ENCODE measurements around the gene ISOC2. TPM values are rescaled to one million over a fixed set of nuclear protein-coding genes. Genes with fewer than 3 reads are reported as not detected.

The ISOC2 gene
- total and polyA plus RNA-seq, 9 of the 15 experiments (the other 6 are each of a cell fraction or from before 2014, with no cell fraction given), result 1.2 to 229 (median 58.3) TPM

DNA sequence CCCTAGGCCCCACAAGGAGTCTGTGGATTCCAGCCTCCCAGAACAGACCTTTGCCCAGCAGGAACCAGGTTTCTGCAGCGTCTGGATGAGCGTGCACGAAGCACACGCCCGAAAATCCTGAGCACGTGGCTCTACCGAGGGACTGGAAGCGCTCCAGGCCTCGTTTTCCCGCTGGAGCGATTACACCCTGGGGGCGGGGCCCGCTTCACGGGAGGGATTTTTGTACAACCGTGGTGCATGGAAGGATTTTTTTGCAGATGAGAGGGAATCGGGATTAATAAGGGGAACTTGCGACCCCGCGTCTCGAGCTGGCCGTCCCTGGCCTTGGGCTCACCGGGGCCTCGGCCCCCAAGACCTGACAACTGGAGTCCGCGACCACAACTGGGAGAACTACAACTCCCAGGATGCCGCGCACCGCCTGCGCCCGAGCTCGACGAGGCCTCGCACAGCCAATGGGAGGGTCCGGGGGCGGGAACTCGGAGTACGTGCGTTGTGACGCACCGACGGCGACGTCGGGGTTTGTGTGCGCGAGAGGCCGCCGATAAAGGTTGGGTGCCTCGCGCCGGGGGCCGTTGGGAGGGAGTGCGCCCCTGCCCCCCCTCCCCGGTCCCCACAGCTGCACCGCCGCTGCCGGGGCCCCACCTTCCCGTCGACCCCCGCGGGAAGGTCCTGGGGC is 14.8 kb upstream of the ISOC2 start, which contains the start of gene ZNF628 (continued):
- TF ChIP-seq SP1 (CRISPR knock-in tag; IDR thresholded peaks at IDR 0.05) (peak; percentile 91), ZFPM2 (CRISPR knock-in tag; IDR thresholded peaks at IDR 0.05) (no peak), RBM25 (IDR thresholded peaks at IDR 0.05; ENCODE audit: low read depth, low read length, severe bottlenecking) (peak; percentile 92), KAT8 (IDR thresholded peaks at IDR 0.05; ENCODE audit: low read depth) (no peak), ZNF282 (CRISPR knock-in tag; IDR thresholded peaks at IDR 0.05) (0 out of 2 replicates have a peak, but pooled peaks have one; percentile 24), SMARCA4 (IDR thresholded peaks at IDR 0.05) (no peak), THRAP3 (IDR thresholded peaks at IDR 0.05; ENCODE audit: borderline replicate concordance) (no peak), ZBED1 (IDR thresholded peaks at IDR 0.05) (no peak), CREBBP (IDR thresholded peaks at IDR 0.05; ENCODE audit: low read depth, low read length) (no peak), RNF2 (IDR thresholded peaks at IDR 0.05) (peak; percentile 85), RBM15 (IDR thresholded peaks at IDR 0.05; ENCODE audit: insufficient read depth, low read length) (no peak)
- TF ChIP-seq, protein P1, sequence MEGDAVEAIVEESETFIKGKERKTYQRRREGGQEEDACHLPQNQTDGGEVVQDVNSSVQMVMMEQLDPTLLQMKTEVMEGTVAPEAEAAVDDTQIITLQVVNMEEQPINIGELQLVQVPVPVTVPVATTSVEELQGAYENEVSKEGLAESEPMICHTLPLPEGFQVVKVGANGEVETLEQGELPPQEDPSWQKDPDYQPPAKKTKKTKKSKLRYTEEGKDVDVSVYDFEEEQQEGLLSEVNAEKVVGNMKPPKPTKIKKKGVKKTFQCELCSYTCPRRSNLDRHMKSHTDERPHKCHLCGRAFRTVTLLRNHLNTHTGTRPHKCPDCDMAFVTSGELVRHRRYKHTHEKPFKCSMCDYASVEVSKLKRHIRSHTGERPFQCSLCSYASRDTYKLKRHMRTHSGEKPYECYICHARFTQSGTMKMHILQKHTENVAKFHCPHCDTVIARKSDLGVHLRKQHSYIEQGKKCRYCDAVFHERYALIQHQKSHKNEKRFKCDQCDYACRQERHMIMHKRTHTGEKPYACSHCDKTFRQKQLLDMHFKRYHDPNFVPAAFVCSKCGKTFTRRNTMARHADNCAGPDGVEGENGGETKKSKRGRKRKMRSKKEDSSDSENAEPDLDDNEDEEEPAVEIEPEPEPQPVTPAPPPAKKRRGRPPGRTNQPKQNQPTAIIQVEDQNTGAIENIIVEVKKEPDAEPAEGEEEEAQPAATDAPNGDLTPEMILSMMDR (IDR thresholded peaks at IDR 0.05 in 2 of 3, conservative IDR thresholded peaks at IDR 0.05 in 1 of 3; ENCODE audit: insufficient read depth in 2 of 3, low read depth in 1 of 3, low read length in 3 of 3), result peak in 1 of 3 experiments; percentile 11; a peak in 1 of 6 replicates
- TF ChIP-seq, protein P2, sequence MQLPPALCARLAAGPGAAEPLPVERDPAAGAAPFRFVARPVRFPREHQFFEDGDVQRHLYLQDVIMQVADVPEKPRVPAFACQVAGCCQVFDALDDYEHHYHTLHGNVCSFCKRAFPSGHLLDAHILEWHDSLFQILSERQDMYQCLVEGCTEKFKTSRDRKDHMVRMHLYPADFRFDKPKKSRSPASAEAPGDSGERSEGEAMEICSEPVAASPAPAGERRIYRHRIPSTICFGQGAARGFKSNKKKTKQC (CRISPR knock-in tag; IDR thresholded peaks at IDR 0.05), result peak; percentile 96
- TF ChIP-seq, protein P3, sequence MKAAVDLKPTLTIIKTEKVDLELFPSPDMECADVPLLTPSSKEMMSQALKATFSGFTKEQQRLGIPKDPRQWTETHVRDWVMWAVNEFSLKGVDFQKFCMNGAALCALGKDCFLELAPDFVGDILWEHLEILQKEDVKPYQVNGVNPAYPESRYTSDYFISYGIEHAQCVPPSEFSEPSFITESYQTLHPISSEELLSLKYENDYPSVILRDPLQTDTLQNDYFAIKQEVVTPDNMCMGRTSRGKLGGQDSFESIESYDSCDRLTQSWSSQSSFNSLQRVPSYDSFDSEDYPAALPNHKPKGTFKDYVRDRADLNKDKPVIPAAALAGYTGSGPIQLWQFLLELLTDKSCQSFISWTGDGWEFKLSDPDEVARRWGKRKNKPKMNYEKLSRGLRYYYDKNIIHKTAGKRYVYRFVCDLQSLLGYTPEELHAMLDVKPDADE (conservative IDR thresholded peaks at IDR 0.05; ENCODE audit: control insufficient read depth, low read depth, low read length), result peak; percentile 94
- TF ChIP-seq, protein P4, sequence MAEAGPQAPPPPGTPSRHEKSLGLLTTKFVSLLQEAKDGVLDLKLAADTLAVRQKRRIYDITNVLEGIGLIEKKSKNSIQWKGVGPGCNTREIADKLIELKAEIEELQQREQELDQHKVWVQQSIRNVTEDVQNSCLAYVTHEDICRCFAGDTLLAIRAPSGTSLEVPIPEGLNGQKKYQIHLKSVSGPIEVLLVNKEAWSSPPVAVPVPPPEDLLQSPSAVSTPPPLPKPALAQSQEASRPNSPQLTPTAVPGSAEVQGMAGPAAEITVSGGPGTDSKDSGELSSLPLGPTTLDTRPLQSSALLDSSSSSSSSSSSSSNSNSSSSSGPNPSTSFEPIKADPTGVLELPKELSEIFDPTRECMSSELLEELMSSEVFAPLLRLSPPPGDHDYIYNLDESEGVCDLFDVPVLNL (CRISPR knock-in tag; IDR thresholded peaks at IDR 0.05; ENCODE audit: low read depth), result no peak
